Stimulated activated CD8-positive, alpha-beta memory T cell treated with anti-CD3 and anti-CD28 coated beads, Interleukin-12 subunit alpha, Interleukin-12 subunit beta, amount 100 ng/mL, for 24 hours (primary cell): ENCODE measurements around the gene KCTD13.
A peak's percentile ranks its signal among the peaks of the same experiment; 100 is the strongest.
"Not testable (repeated sequence)": the region's sequence is repeated elsewhere in the genome, so short reads cannot be mapped to it uniquely, and the experiment has no call there.

Source experiments
- DNase-seq: peaks from one replicate; pipeline ENCODE4 v3.0.0-alpha.2; 2020; ENCODE audit errors: extremely low read depth

KCTD13 gene

GRCh38 chr16:29878172-29878571 lies 47.9 kb downstream of the KCTD13 start:
- DNase-seq = no peak

DNA sequence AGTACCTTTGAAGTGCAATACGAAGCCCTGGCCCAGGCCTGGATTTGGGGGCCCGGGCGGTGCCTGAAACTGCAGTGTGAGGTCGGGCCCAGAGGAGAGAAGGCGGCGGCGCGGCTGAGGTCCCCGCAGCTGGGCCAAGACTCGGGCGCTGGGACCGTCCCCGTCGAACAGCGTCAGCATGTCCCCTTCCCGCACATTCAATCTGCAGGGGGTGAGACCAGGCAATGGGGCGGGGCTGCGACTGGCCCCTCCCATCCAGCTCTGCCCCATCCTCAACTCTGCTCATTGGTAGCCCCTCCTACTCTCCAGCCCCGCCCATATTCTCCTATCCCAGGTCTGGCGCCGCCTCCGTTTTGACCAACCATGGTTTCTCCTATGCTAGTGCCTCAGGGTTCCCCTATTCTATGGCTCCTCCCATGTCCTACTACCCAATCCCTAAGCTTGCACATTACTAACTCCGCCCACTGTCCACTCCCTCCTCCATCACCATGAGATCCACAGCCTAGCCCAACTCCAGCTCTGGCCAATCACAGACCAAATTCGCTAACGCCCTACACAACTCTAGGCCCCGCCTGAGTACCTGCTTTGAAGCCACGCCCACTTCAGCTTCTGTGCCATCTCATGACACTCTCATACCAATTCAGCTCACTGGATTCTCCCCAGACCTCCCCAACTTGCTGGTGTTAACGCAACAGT lies 48.6 kb downstream of the KCTD13 start:
- no peak for DNase-seq

DNA sequence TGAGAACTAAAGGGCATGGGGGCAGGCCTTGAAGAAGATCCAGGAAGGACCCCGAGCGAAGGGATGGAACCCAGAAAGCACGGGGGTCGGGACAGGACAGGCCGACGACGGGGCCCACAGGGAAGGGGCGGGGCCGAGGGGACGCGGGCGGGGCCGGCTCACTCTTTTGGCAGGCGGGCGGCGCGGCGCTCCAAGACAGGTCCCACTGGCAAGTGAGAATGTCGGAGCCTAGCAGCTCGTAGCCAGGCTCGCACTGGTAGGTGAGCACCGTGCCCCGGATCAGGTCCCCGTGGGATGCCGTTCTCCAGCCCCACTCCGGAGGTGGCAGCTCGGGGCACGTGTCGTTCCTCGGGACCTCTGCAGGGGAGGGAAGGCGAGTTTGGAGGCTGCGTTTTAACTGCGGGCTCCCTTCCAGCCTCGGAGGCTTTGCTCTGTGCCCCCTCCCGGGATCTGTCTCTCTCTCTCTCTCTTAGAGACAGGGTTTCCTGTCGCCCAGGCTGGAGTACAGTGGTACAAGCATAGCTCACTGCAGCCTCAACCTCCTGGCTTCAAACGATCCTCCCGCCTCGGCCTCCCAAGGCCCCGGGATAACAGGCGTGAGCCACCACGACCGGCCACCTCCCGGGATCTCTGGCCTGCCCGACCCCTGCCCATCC lies 49.3 kb downstream of the KCTD13 start:
- no peak for DNase-seq

DNA sequence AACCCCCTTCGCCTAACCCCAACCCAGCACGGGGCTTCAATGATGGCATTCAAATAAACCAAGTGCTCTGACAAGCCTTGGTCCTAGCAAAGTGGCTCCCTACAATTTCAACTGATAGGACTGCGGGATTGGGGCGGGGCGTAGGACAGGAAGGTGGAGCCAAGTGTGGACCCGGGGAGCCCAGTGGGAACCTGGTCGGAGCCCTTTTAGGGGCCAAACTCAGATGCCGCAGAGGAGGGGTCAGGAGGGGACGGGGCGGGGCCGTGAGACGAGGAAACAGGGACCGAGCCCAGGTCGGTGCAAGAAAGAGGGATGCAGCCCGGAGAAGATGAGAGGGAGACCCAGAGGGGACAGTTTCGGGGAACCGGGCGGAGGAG lies 49.8 kb downstream of the KCTD13 start:
- DNase-seq = no peak

GRCh38 chr16:29875206-29875605 lies 50.8 kb downstream of the KCTD13 start:
- DNase-seq = no peak

DNA sequence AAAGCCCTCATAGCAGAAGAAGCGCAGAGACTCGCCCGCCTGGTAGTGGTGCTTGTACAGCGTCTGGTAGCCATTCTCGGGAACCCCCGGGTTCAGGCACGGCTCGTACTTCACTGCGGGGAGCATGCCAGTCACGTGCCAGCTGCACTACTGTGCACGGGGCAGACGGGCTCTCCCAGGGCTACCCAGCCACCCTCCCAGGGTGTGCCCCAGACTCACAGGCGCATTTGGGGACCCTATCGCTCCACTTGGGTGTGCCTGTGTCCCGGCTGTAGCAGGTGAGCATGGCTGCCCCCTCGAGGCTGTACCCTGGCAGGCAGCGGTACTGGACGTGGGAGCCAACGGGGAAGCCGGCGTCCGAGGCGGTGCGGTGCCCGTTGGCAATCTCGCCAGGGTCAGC lies 52.7 kb downstream of the KCTD13 start:
- DNase-seq = no peak

GRCh38 chr16:29871822-29872546 lies 54.0 kb downstream of the KCTD13 start:
- no peak for DNase-seq

DNA sequence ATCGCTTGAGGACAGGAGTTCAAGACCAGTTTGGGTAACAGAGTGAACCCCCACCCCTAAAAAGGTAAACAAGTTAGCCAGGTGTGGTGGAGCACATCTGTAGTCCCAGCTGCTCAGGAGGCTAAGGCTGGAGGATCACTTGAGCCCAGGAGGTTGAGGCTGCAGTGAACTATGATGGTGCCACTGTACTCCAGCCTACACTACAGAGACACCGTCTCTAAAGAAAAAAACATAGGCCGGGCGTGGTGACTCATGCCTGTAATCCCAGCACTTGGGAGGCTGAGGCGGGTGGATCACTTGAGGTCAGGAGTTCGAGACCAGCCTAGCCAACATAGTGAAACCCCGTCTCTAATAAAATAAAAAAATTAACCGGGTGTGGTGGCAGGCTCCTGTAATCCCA lies 57.0 kb downstream of the KCTD13 start:
- not testable (repeated sequence) for DNase-seq

DNA sequence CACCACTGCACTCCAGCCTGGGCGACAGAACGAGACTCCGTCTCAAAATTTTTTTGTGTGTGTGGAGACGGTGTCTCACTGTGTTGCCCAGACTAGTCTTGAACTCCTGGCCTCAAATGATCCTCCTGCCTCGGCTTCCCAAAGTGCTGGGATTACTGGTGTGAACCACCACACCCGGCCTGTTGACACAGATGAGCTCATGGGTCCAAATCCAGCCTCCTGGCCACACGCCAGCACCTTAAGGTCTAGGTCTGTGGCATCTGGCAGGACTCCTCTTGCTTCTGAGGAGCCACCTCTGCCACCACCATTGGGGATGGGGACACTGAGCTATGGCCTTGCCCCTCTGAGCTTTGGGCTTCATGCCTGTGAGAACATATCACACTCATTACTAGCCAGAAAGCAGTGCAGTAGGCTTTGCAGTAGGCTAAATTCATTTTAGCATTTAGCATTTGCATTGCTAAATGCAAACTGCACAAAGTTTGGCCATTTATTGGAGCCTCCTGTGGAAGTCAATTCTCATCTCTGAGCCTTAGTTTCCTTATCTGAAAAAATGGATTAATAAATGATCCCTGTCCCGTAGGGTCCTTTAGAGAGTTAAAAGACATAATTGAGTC lies 57.5 kb downstream of the KCTD13 start:
- no peak for DNase-seq

DNA sequence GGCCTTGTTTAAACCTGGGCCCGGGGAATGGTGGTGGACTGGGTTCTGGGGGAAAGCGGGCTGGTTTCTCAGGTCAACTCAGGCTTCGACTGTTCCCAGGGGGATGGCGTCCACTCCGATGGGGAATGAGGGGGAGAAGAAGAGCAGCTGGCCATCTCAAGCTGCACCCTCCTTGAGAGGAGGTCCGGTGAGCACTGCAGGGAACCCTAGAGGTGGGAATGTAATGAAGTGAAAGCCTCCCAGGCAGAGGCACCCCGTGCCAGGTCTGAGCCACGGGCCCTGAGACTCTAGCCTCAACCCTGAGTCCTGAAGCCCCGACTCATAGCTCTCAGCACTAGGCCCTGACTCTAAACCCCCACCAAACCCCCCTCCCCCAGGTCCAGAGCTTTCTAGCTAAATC lies 61.8 kb downstream of the KCTD13 start:
- DNase-seq = no peak

DNA sequence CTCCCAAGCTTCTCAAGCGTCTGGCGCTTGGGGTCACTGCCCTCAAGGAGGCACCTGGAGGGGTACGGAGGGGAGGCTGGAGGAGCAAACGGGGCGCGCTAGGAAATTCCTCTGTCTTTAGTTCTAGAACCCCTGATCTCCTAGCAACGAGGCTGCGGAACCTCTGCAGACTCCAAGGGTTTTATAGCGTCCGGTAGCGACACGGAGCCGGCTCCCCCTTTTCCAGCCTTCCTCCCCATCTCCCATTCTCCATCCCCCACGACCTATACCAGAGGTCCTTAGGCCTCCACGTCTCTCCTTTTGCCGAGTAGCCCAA lies 62.4 kb downstream of the KCTD13 start:
- DNase-seq = no peak

- peak; percentile 78 for DNase-seq
These were observed 63.0 kb downstream of the KCTD13 start, which contains the start of gene CDIPT for GRCh38 chr16:29862884-29863668. Gene CDIPT, minus strand, starts transcription at chr16:29863226. Its CDS starts 369 bp downstream, at chr16:29862857.

GRCh38 chr16:29862383-29862883 lies 63.6 kb downstream of the KCTD13 start:
- DNase-seq = no peak

DNA sequence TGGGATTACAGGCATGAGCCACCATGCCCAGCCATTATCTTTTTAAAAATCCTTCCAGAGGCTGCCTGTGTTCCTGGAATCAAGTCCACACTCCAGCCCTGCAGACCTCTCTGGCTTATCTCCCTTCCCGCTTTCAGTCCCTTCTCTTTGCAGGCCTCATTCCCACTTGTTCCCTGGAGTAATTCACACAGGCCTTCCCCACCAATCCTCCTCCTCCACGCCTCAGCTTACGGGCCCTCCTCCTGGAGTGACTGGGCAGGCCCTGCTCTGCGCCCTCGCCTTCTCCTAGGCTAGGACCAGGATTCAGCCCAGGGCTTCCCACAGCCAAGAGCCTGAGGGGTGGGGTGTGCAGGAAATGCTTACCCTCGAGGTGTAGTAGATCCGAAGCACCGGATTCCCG lies 65.8 kb downstream of the KCTD13 start:
- no peak for DNase-seq

GRCh38 chr16:29858974-29859373 lies 67.1 kb downstream of the KCTD13 start:
- no peak for DNase-seq

GRCh38 chr16:29858149-29858849 lies 67.7 kb downstream of the KCTD13 start:
- no peak for DNase-seq

GRCh38 chr16:29857133-29857760 lies 68.8 kb downstream of the KCTD13 start:
- no peak for DNase-seq
